GM12878 (cell line): Measurements from ENCODE around the gene CMSS1. TPM values are rescaled to one million over a fixed set of nuclear protein-coding genes. Genes with fewer than 3 reads are reported as not detected.

Experiments
- BACH1 ChIP-seq: fragments of 450-650 bp; IDR thresholded peaks from 2 replicates; pipeline ENCODE4 v1.6.1; 2017; ENCODE audit warnings: mild to moderate bottlenecking, borderline replicate concordance
- BHLHE40 ChIP-seq, 2 experiments: fragments of 450-650 bp in 1 of 2; IDR thresholded peaks; 2 replicates each; pipeline ENCODE4 v1.6.1; 2011 to 2017; ENCODE audit warnings: low read depth in 2 of 2, borderline replicate concordance in 1 of 2, improper control_type of control experiment in 1 of 2, low read length in 1 of 2, mild to moderate bottlenecking in 1 of 2
- CEBPZ ChIP-seq: fragments of 150-350 bp; IDR thresholded peaks from 2 replicates; pipeline ENCODE4 v1.6.1; 2016; ENCODE audit warnings: low read depth, low read length
- EP300 ChIP-seq, 2 experiments: fragments of 150-350 bp in 1 of 2; IDR thresholded peaks; 2 replicates each; pipeline ENCODE4 v1.6.1; 2011 to 2012; ENCODE audit warnings: low read depth in 2 of 2, low read length in 2 of 2, borderline replicate concordance in 1 of 2, improper control_type of control experiment in 1 of 2, inconsistent platforms in 1 of 2; ENCODE audit not compliant: control insufficient read depth in 1 of 2
- FOXM1 ChIP-seq: IDR thresholded peaks from 2 replicates; pipeline ENCODE4 v1.6.1; 2012; ENCODE audit warnings: low read depth, mild to moderate bottlenecking, inconsistent platforms, low read length, moderate library complexity
- MEF2A ChIP-seq: IDR thresholded peaks from 2 replicates; pipeline ENCODE4 v1.6.1; 2011; ENCODE audit warnings: low read depth, mild to moderate bottlenecking, low read length, moderate library complexity; ENCODE audit not compliant: insufficient read depth
- MLLT1 ChIP-seq: fragments of 450-650 bp; IDR thresholded peaks from 2 replicates; pipeline ENCODE4 v1.6.1; 2016; ENCODE audit warnings: mild to moderate bottlenecking
- MTA2 ChIP-seq: fragments of 450-650 bp; IDR thresholded peaks from 2 replicates; pipeline ENCODE4 v1.6.1; 2016; ENCODE audit warnings: low read depth, mild to moderate bottlenecking, moderate library complexity
- MXI1 ChIP-seq: fragments of 150-350 bp; IDR thresholded peaks from 2 replicates; pipeline ENCODE4 v1.6.1; 2011; ENCODE audit warnings: low read depth, mild to moderate bottlenecking, inconsistent platforms, low read length, improper control_type of control experiment
- NFYA ChIP-seq: IDR thresholded peaks from 2 replicates; pipeline ENCODE4 v1.6.1; 2011; ENCODE audit warnings: low read depth, mild to moderate bottlenecking, low read length, improper control_type of control experiment, borderline replicate concordance
- NFYB ChIP-seq: IDR thresholded peaks from 2 replicates; pipeline ENCODE4 v1.6.1; 2011; ENCODE audit warnings: low read depth, mild to moderate bottlenecking, low read length, improper control_type of control experiment, moderate library complexity; ENCODE audit not compliant: insufficient read depth
- NR2F1 ChIP-seq: fragments of 450-650 bp; conservative IDR thresholded peaks from 2 replicates; pipeline ENCODE4 v1.6.1; 2017; ENCODE audit warnings: mild to moderate bottlenecking
- REST ChIP-seq: IDR thresholded peaks from 2 replicates; pipeline ENCODE4 v1.6.1; 2012; ENCODE audit warnings: mild to moderate bottlenecking, low read depth, low read length
- RFX5 ChIP-seq: IDR thresholded peaks from 2 replicates; pipeline ENCODE4 v1.6.1; 2011; ENCODE audit warnings: low read depth, low read length, improper control_type of control experiment
- SPI1 ChIP-seq: IDR thresholded peaks from 2 replicates; pipeline ENCODE4 v1.6.1; 2011; ENCODE audit warnings: low read depth, mild to moderate bottlenecking, low read length, moderate library complexity, borderline replicate concordance; ENCODE audit not compliant: insufficient read depth
- SUPT20H ChIP-seq: IDR thresholded peaks from 2 replicates; pipeline ENCODE4 v1.6.1; 2011; ENCODE audit warnings: low read depth, mild to moderate bottlenecking, low read length, moderate library complexity, borderline replicate concordance; ENCODE audit not compliant: control insufficient read depth
- YY1 ChIP-seq: IDR thresholded peaks from 2 replicates; pipeline ENCODE4 v1.6.1; 2011; ENCODE audit warnings: low read depth, mild to moderate bottlenecking, low read length
- ZNF217 ChIP-seq: fragments of 450-650 bp; IDR thresholded peaks from 2 replicates; pipeline ENCODE4 v1.6.1; 2017; ENCODE audit warnings: antibody characterized with exemption, mild to moderate bottlenecking
- ZNF24 ChIP-seq: fragments of 450-650 bp; IDR thresholded peaks from 2 replicates; pipeline ENCODE4 v1.6.1; 2017; ENCODE audit warnings: antibody characterized with exemption, mild to moderate bottlenecking
- ZNF622 ChIP-seq: fragments of 450-650 bp; IDR thresholded peaks from 2 replicates; pipeline ENCODE4 v1.6.1; 2017; ENCODE audit warnings: mild to moderate bottlenecking, inconsistent platforms
- ZSCAN29 ChIP-seq: fragments of 450-650 bp; IDR thresholded peaks from 2 replicates; pipeline ENCODE4 v1.6.1; 2017; ENCODE audit warnings: mild to moderate bottlenecking, moderate library complexity
- polyA plus RNA-seq, 11 experiments: library from polyadenylated mRNA; depleted of rRNA in 4 of 11; unstranded in 6 of 11; stranded (reverse) in 5 of 11; fragments of >200 nt; fragmentation: Nextera tagmentation in 4 of 11; fragmentation: Illumina TruSeq in 1 of 11; extraction: Ambion mirVana in 4 of 11; extraction: Trizol in 1 of 11; gene quantifications; 1 replicate in 1 of 11; 2 replicates in 10 of 11; pipeline versions ENCODE4 v1.2.1 to v1.2.3, GENCODE V29; 2011 to 2016; ENCODE audit warnings: inconsistent platforms in 2 of 11, missing spikeins in 2 of 11, low read depth in 1 of 11
- total RNA-seq, 4 experiments: library from RNA; depleted of rRNA in 3 of 4; stranded (reverse); fragments of >200 nt in 3 of 4; fragmentation: Illumina TruSeq in 1 of 4; extraction: Trizol in 1 of 4; gene quantifications; 2 replicates each; pipeline versions ENCODE4 v1.2.1 to v1.2.3, GENCODE V29; 2013 to 2021

CMSS1 gene
- total and polyA plus RNA-seq, 10 of the 15 experiments (the other 5 are each of a cell fraction or from before 2014, with no cell fraction given) = 31.0 to 118 (median 70.1) TPM

GRCh38 chr3:99875929-99876841 lies 58.5 kb downstream of the CMSS1 start (continued):
- TF ChIP-seq BHLHE40 (IDR thresholded peaks at IDR 0.05; ENCODE audit: borderline replicate concordance in 1 of 2, low read depth in 2 of 2, low read length in 1 of 2) = peak in 1 of 2 experiments; percentile 64; a peak in 2 of 4 replicates
- TF ChIP-seq MTA2 = no peak
- TF ChIP-seq ZNF217 = no peak
- no peak for TF ChIP-seq SPI1
- TF ChIP-seq EP300 (IDR thresholded peaks at IDR 0.05; ENCODE audit: borderline replicate concordance in 1 of 2, control insufficient read depth in 1 of 2, low read depth in 2 of 2, low read length in 2 of 2) = no peak
- no peak for TF ChIP-seq MEF2A
- no peak for TF ChIP-seq REST
- no peak for TF ChIP-seq ZNF24
- TF ChIP-seq ZNF622 = no peak
- TF ChIP-seq MLLT1 = no peak
- TF ChIP-seq ZSCAN29 = no peak
- no peak; the same call in 1 of the 2 replicates for TF ChIP-seq NR2F1
- TF ChIP-seq YY1 = 0 out of 2 replicates have a peak, but pooled peaks have one; percentile 23
- TF ChIP-seq NFYB = no peak
- TF ChIP-seq RFX5 = no peak
- TF ChIP-seq CEBPZ = no peak
- no peak for TF ChIP-seq FOXM1
- no peak for TF ChIP-seq NFYA
- no peak for TF ChIP-seq MXI1
- TF ChIP-seq SUPT20H = no peak
- TF ChIP-seq BACH1 = peak; percentile 60; the same call in 1 of the 2 replicates
